Keratinocyte (primary cell): ENCODE measurements around the gene PSMC1. TPM values are rescaled to one million over a fixed set of nuclear protein-coding genes. Genes with fewer than 3 reads are reported as not detected.

Experiments used
- DNase-seq: peaks from one replicate; pipeline ENCODE4 v3.0.0-alpha.2; 2011; ENCODE audit warnings: low read depth, missing footprints, low spot score
- FAIRE-seq: peaks from 2 replicates; lab custom pipeline; 2011; peaks lifted over from hg19 to GRCh38; lab: Jason Lieb, UNC
- H2AFZ ChIP-seq: 2 replicates; pipeline ENCODE4 v1.6.0; 2012; ENCODE audit warnings: low read length, control low read depth, inconsistent platforms; ENCODE audit not compliant: control insufficient read depth
- H3K27ac ChIP-seq: 2 replicates; pipeline ENCODE4 v1.5.1; 2011; ENCODE audit warnings: low read length; ENCODE audit not compliant: control insufficient read depth, insufficient read depth
- H3K27me3 ChIP-seq: 3 replicates; pipeline ENCODE4 v1.6.0; 2011; ENCODE audit warnings: low read length; ENCODE audit not compliant: control insufficient read depth, insufficient read depth; ENCODE audit errors: extremely low read depth
- H3K36me3 ChIP-seq, 2 experiments: 2 replicates in 1 of 2; 3 replicates in 1 of 2; pipeline ENCODE4 v1.5.1; 2011; ENCODE audit warnings: low read length in 2 of 2, mild to moderate bottlenecking in 1 of 2; ENCODE audit not compliant: control insufficient read depth in 2 of 2, insufficient read depth in 2 of 2; ENCODE audit errors: extremely low read depth in 1 of 2
- H3K4me1 ChIP-seq: 3 replicates; pipeline ENCODE4 v1.5.1; 2011; ENCODE audit warnings: low read length; ENCODE audit not compliant: control insufficient read depth, insufficient read depth; ENCODE audit errors: extremely low read depth
- H3K4me2 ChIP-seq: 3 replicates; pipeline ENCODE4 v1.6.0; 2011; ENCODE audit warnings: low read depth, low read length; ENCODE audit not compliant: control insufficient read depth, insufficient read depth; ENCODE audit errors: extremely low read depth
- H3K4me3 ChIP-seq, 3 experiments: fragments of 200-600 bp in 1 of 3; sonication (generic) in 1 of 3; 2 replicates in 2 of 3; 3 replicates in 1 of 3; pipeline ENCODE4 v1.5.1; 2011 to 2016; ENCODE audit warnings: low read length in 3 of 3, mild to moderate bottlenecking in 3 of 3, control low read depth in 2 of 3, inconsistent platforms in 1 of 3, low read depth in 1 of 3, mixed read lengths in 1 of 3, mixed run types in 1 of 3, moderate library complexity in 1 of 3; ENCODE audit not compliant: control insufficient read depth in 2 of 3, insufficient read depth in 2 of 3; ENCODE audit errors: extremely low read depth in 1 of 3
- H3K79me2 ChIP-seq: 2 replicates; pipeline ENCODE4 v1.6.0; 2012; ENCODE audit warnings: low read length; ENCODE audit not compliant: control insufficient read depth, insufficient read depth
- H3K9ac ChIP-seq: 3 replicates; pipeline ENCODE4 v1.6.0; 2011; ENCODE audit warnings: low read length; ENCODE audit not compliant: control insufficient read depth, insufficient read depth; ENCODE audit errors: extremely low read depth
- H3K9me1 ChIP-seq: 3 replicates; pipeline ENCODE4 v1.6.0; 2011; ENCODE audit warnings: low read length; ENCODE audit not compliant: control insufficient read depth, insufficient read depth; ENCODE audit errors: extremely low read depth
- H3K9me3 ChIP-seq: 2 replicates; pipeline ENCODE4 v1.5.1; 2012; ENCODE audit warnings: low read depth, low read length; ENCODE audit not compliant: control insufficient read depth
- H4K20me1 ChIP-seq: 3 replicates; pipeline ENCODE4 v1.6.0; 2011; ENCODE audit warnings: low read length; ENCODE audit not compliant: control insufficient read depth, insufficient read depth; ENCODE audit errors: extremely low read depth
- CTCF ChIP-seq, 3 experiments: IDR thresholded peaks in 1 of 3; conservative IDR thresholded peaks in 1 of 3; optimal IDR thresholded peaks in 1 of 3; 2 replicates in 2 of 3; 3 replicates in 1 of 3; pipeline versions ENCODE3 to v1.5.1; 2011; ENCODE audit warnings: low read length in 3 of 3, mild to moderate bottlenecking in 3 of 3, moderate library complexity in 2 of 3, control low read depth in 1 of 3, inconsistent platforms in 1 of 3; ENCODE audit not compliant: insufficient read depth in 2 of 3; ENCODE audit errors: extremely low read depth in 1 of 3
- EZH2 ChIP-seq: IDR thresholded peaks from one replicate; pipeline ENCODE4 v1.6.1; 2012; ENCODE audit warnings: inconsistent platforms, mild to moderate bottlenecking, low read length, moderate library complexity
- dilution Hi-C: fragments of 300-500 bp; cut with MboI; formaldehyde crosslinking; loops from one replicate; pipeline ENCODE4 v1.7.0; 2020; ENCODE audit warnings: low sequenced_read_pairs; ENCODE audit not compliant: extremely low pct_ligation_motif_present
- polyA minus RNA-seq, 3 experiments: library from RNA; depleted of rRNA, polyadenylated mRNA; stranded (reverse); fragments of >200 nt; gene quantifications; 1 replicate in 1 of 3; 2 replicates in 1 of 3; 3 replicates in 1 of 3; pipeline ENCODE4 v1.2.3, GENCODE V29; 2011
- polyA plus RNA-seq, 5 experiments: library from polyadenylated mRNA; depleted of rRNA in 3 of 5; stranded (reverse) in 3 of 5; stranded (forward) in 1 of 5; unstranded in 1 of 5; fragments of >200 nt; gene quantifications; 1 replicate in 1 of 5; 2 replicates in 3 of 5; 3 replicates in 1 of 5; pipeline versions ENCODE4 v1.2.1 to v1.2.3, GENCODE V29; 2011 to 2012; ENCODE audit warnings: missing spikeins in 2 of 5, low read depth in 1 of 5, low replicate concordance in 1 of 5

Gene PSMC1
- polyA plus RNA-seq (108 to 237 TPM (median 234 TPM) in 3 replicates), polyA minus RNA-seq (10.3 to 85.1 TPM (median 38.2 TPM) in 3 replicates)
- 147 TPM for polyA plus RNA-seq (2011; ENCODE audit: low read depth)
- polyA plus RNA-seq (2011; cell fraction: cytosol; rRNA removed) = 121 and 168 TPM in 2 replicates
- polyA plus RNA-seq (2011; cell fraction: nucleus; rRNA removed) = 72.3 and 134 TPM in 2 replicates
- 83.0 and 213 TPM in 2 replicates for polyA plus RNA-seq (2012; ENCODE audit: low replicate concordance)
- polyA minus RNA-seq (2011; cell fraction: cytosol; rRNA and poly(A)+ RNA removed) = 48.5 TPM
- 22.5 and 36.6 TPM in 2 replicates for polyA minus RNA-seq (2011; cell fraction: nucleus; rRNA and poly(A)+ RNA removed)

GRCh38 chr14:90256354-90257131, at the start of gene PSMC1:
PSMC1 (plus strand) TSS chr14:90256553; CDS start chr14:90256598, 45 bp downstream.
- peaks cover 5 to 15% of the 10 kb centered on the region in 2 experiments for H3K36me3 ChIP-seq
- no peaks in the 10 kb centered on the region for H4K20me1 ChIP-seq
- no peaks in the 10 kb centered on the region for H3K9me1 ChIP-seq
- TF ChIP-seq CTCF (optimal IDR thresholded peaks at IDR 0.05 in 1 of 3, IDR thresholded peaks at IDR 0.05 in 1 of 3, conservative IDR thresholded peaks at IDR 0.05 in 1 of 3; ENCODE audit: extremely low read depth in 1 of 3, insufficient read depth in 2 of 3, low read length in 3 of 3) (no peak), EZH2 (no peak)
- dilution Hi-C loops = no loop called here
- H2AFZ ChIP-seq = peak within 1 kb of the TSS; percentile 94
- H3K79me2 ChIP-seq = peaks cover 28% of the 10 kb centered on the region
- no peaks in the 10 kb centered on the region for H3K27me3 ChIP-seq
- no peaks in the 10 kb centered on the region for H3K9me3 ChIP-seq
- H3K9ac ChIP-seq = peak within 1 kb of the TSS; percentile 96
- H3K4me1 ChIP-seq = peaks cover 4% of the 10 kb centered on the region
- H3K27ac ChIP-seq = peak within 1 kb of the TSS; percentile 89
- peak within 1 kb of the TSS; percentile 79 for H3K4me2 ChIP-seq
- DNase-seq = peak; percentile 65
- FAIRE-seq = no peak
- H3K4me3 ChIP-seq = peak within 1 kb of the TSS; percentile 83 to 91 (median 88)

GRCh38 chr14:90213099-90213748, 43.1 kb upstream of the PSMC1 start:
- TF ChIP-seq EZH2 (no peak), CTCF (optimal IDR thresholded peaks at IDR 0.05 in 1 of 3, IDR thresholded peaks at IDR 0.05 in 1 of 3, conservative IDR thresholded peaks at IDR 0.05 in 1 of 3; ENCODE audit: extremely low read depth in 1 of 3, insufficient read depth in 2 of 3, low read length in 3 of 3) (no peak)
- Histone ChIP-seq H2AFZ (no peak overlapping the region), H3K4me1 (no peaks in the 10 kb centered on the region), H4K20me1 (no peaks in the 10 kb centered on the region), H3K27ac (no peak overlapping the region), H3K9me3 (no peaks in the 10 kb centered on the region), H3K4me3 (no peak overlapping the region), H3K9me1 (no peaks in the 10 kb centered on the region), H3K79me2 (no peaks in the 10 kb centered on the region), H3K27me3 (no peaks in the 10 kb centered on the region), H3K4me2 (no peak overlapping the region), H3K36me3 (no peaks in the 10 kb centered on the region), H3K9ac (no peak overlapping the region)
- no peak for DNase-seq
- dilution Hi-C loops = no loop called here
- no peak for FAIRE-seq
